ENCODE data around the gene LYPD6B.

LYPD6B gene

GRCh38 chr2:149200109-149200520, 161.6 kb downstream of the LYPD6B start:
- DNase-seq (ENCODE audit: low read depth, low spot score): no peak
- Histone ChIP-seq H3K4me3 (no peak overlapping the region), H3K36me3 (ENCODE audit: insufficient read depth, low read length) (no peaks in the 10 kb centered on the region), H3K9ac (ENCODE audit: insufficient read length) (no peak overlapping the region), H3K27ac (no peak overlapping the region), H3K9me3 (ENCODE audit: low read depth, low read length) (no peaks in the 10 kb centered on the region)
- TF ChIP-seq EZH2 (IDR thresholded peaks at IDR 0.05): no peak
- TF ChIP-seq POLR2AphosphoS5 (IDR thresholded peaks at IDR 0.05; ENCODE audit: borderline replicate concordance, low read depth, low read length): no peak
- no peak for TF ChIP-seq FOXP2 (optimal IDR thresholded peaks at IDR 0.05; ENCODE audit: control extremely low read depth, extremely low read length, insufficient read depth)

- DNase-seq (ENCODE audit: low read depth, low spot score): no peak
- Histone ChIP-seq H3K4me3 (no peak overlapping the region), H3K27ac (no peak overlapping the region), H3K9ac (ENCODE audit: insufficient read length) (no peak overlapping the region), H3K9me3 (ENCODE audit: low read depth, low read length) (no peaks in the 10 kb centered on the region), H3K36me3 (ENCODE audit: insufficient read depth, low read length) (no peaks in the 10 kb centered on the region)
- TF ChIP-seq EZH2 (IDR thresholded peaks at IDR 0.05) (no peak), POLR2AphosphoS5 (IDR thresholded peaks at IDR 0.05; ENCODE audit: borderline replicate concordance, low read depth, low read length) (no peak), FOXP2 (optimal IDR thresholded peaks at IDR 0.05; ENCODE audit: control extremely low read depth, extremely low read length, insufficient read depth) (no peak)
Measured at GRCh38 chr2:149204686-149205085, 166.2 kb downstream of the LYPD6B start.

DNA sequence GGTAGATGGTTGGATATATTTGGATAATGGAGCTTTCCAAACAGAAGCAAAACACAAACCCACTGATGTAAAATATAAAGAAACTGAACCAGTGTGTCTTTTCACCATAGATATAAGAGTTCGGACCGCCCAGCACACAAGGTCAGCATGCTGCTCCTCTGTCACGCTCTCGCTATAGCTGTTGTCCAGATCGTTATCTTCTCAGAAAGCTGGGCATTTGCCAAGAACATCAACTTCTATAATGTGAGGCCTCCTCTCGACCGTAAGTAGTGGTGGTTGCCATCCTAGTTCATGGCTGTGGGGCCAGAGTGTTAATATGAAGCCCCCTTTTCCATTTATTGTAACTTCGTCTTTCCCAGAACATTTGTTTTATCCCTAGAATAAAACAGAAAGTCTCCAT, 166.6 kb downstream of the LYPD6B start:
- no peak overlapping the region for H3K9ac ChIP-seq (ENCODE audit: insufficient read length)
- no peaks in the 10 kb centered on the region for H3K36me3 ChIP-seq (ENCODE audit: insufficient read depth, low read length)
- H3K9me3 ChIP-seq (ENCODE audit: low read depth, low read length): no peaks in the 10 kb centered on the region
- no peak overlapping the region for H3K27ac ChIP-seq
- no peak for DNase-seq (ENCODE audit: low read depth, low spot score)
- TF ChIP-seq EZH2 (IDR thresholded peaks at IDR 0.05) (no peak), POLR2AphosphoS5 (IDR thresholded peaks at IDR 0.05; ENCODE audit: borderline replicate concordance, low read depth, low read length) (no peak), FOXP2 (optimal IDR thresholded peaks at IDR 0.05; ENCODE audit: control extremely low read depth, extremely low read length, insufficient read depth) (no peak)
- H3K4me3 ChIP-seq: no peak overlapping the region

DNA sequence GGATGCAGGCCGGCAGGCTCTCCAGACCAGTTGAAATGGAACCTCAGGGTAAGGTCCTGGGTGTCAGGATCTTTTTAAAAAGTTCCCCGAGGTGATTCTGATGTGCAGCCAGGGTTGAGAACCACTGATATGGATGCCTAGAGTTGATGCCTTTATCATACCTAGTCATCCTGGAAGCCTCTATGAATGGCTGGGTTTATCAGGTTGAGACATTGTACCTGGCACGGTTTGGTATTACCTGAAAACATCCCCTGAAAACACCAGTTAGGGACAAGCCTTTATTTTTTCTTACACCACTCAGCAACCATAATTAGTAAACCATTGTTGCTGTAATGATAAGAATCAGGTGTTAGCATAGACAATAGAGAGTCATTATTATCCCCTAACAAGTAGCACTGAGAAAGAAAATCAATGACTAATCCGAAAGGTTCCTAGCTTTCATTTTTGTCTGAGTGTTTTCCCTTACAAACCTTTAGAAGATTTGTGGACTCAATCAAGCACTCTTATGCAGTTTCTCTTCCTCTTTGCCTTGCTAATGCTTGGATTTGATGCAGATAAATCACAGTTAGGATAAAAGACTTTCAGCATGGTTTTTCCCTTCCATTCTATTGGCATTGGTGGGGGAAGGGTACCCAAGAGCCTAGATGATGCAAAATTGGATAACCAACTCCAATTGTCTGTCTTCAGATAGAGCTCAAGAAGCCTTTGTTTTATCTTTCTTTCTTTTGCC, 175.4 kb downstream of the LYPD6B start:
- TF ChIP-seq POLR2AphosphoS5 (IDR thresholded peaks at IDR 0.05; ENCODE audit: borderline replicate concordance, low read depth, low read length) (no peak), EZH2 (IDR thresholded peaks at IDR 0.05) (no peak), FOXP2 (optimal IDR thresholded peaks at IDR 0.05; ENCODE audit: control extremely low read depth, extremely low read length, insufficient read depth) (no peak)
- no peak overlapping the region for H3K27ac ChIP-seq
- H3K4me3 ChIP-seq: no peak overlapping the region
- H3K9me3 ChIP-seq (ENCODE audit: low read depth, low read length): no peaks in the 10 kb centered on the region
- H3K9ac ChIP-seq (ENCODE audit: insufficient read length): no peak overlapping the region
- no peaks in the 10 kb centered on the region for H3K36me3 ChIP-seq (ENCODE audit: insufficient read depth, low read length)
- no peak for DNase-seq (ENCODE audit: low read depth, low spot score)

DNA sequence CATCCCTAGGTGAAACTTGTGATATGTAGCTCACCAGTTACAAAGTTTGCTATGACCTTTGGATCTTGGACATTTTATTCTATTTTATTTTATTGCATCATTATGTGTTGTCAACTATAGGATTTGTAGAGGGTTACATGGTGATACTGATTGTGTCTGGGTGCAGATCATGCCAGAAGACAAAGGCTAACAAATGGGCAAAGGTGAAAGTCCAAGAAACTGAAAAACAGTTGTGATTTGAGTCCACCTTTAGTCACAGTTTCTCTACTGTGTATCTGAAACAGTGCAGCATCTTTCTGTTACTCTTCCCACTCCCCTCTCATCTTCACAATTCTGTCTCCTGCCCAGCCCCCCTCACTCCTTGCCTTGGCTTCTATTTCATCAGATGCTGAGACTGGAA, 180.0 kb downstream of the LYPD6B start:
- no peaks in the 10 kb centered on the region for H3K36me3 ChIP-seq (ENCODE audit: insufficient read depth, low read length)
- H3K27ac ChIP-seq: no peak overlapping the region
- no peak overlapping the region for H3K4me3 ChIP-seq
- DNase-seq (ENCODE audit: low read depth, low spot score): no peak
- H3K9me3 ChIP-seq (ENCODE audit: low read depth, low read length): no peaks in the 10 kb centered on the region
- no peak for TF ChIP-seq POLR2AphosphoS5 (IDR thresholded peaks at IDR 0.05; ENCODE audit: borderline replicate concordance, low read depth, low read length)
- no peak for TF ChIP-seq FOXP2 (optimal IDR thresholded peaks at IDR 0.05; ENCODE audit: control extremely low read depth, extremely low read length, insufficient read depth)
- no peak for TF ChIP-seq EZH2 (IDR thresholded peaks at IDR 0.05)
- no peak overlapping the region for H3K9ac ChIP-seq (ENCODE audit: insufficient read length)

- no peak for DNase-seq (ENCODE audit: low read depth, low spot score)
- no peak for TF ChIP-seq FOXP2 (optimal IDR thresholded peaks at IDR 0.05; ENCODE audit: control extremely low read depth, extremely low read length, insufficient read depth)
- no peak for TF ChIP-seq EZH2 (IDR thresholded peaks at IDR 0.05)
- TF ChIP-seq POLR2AphosphoS5 (IDR thresholded peaks at IDR 0.05; ENCODE audit: borderline replicate concordance, low read depth, low read length): no peak
- H3K4me3 ChIP-seq: no peak overlapping the region
- no peaks in the 10 kb centered on the region for H3K9me3 ChIP-seq (ENCODE audit: low read depth, low read length)
- no peaks in the 10 kb centered on the region for H3K36me3 ChIP-seq (ENCODE audit: insufficient read depth, low read length)
- no peak overlapping the region for H3K27ac ChIP-seq
- no peak overlapping the region for H3K9ac ChIP-seq (ENCODE audit: insufficient read length)
Measured at GRCh38 chr2:149219856-149220255, 181.4 kb downstream of the LYPD6B start.

GRCh38 chr2:149221002-149221401, 182.5 kb downstream of the LYPD6B start:
- DNase-seq (ENCODE audit: low read depth, low spot score): no peak
- H3K4me3 ChIP-seq: no peak overlapping the region

DNA sequence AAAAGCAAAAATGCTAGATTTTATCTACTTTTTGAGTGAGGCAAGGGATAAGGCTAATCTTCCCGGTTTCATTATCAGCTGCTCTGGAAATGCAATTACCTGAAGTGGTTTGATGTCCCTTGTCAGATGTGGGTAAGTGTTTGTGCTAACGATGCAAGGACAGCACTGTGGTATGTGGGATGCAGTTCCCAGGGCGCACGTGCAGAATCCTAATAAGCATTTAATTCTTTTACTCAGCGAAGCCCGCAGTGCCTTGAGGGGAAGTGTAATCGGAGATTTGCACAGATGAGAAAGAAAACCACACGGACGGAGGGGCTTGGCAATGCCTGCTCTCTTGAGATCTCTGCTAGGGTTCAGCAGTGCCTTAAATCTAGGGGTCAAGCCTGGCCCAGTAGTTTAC, 183.4 kb downstream of the LYPD6B start:
- H3K9ac ChIP-seq (ENCODE audit: insufficient read length): no peak overlapping the region
- H3K36me3 ChIP-seq (ENCODE audit: insufficient read depth, low read length): no peaks in the 10 kb centered on the region
- no peak overlapping the region for H3K27ac ChIP-seq
- DNase-seq (ENCODE audit: low read depth, low spot score): no peak
- no peaks in the 10 kb centered on the region for H3K9me3 ChIP-seq (ENCODE audit: low read depth, low read length)
- TF ChIP-seq EZH2 (IDR thresholded peaks at IDR 0.05): no peak
- TF ChIP-seq FOXP2 (optimal IDR thresholded peaks at IDR 0.05; ENCODE audit: control extremely low read depth, extremely low read length, insufficient read depth): no peak
- TF ChIP-seq POLR2AphosphoS5 (IDR thresholded peaks at IDR 0.05; ENCODE audit: borderline replicate concordance, low read depth, low read length): no peak
- H3K4me3 ChIP-seq: 0 out of 2 replicates have a peak overlapping the region, but pooled peaks have one; percentile 7

More at GRCh38 chr2:149221002-149221401, 182.5 kb downstream of the LYPD6B start:
- Histone ChIP-seq H3K27ac (no peak overlapping the region), H3K36me3 (ENCODE audit: insufficient read depth, low read length) (no peaks in the 10 kb centered on the region), H3K9ac (ENCODE audit: insufficient read length) (no peak overlapping the region), H3K9me3 (ENCODE audit: low read depth, low read length) (no peaks in the 10 kb centered on the region)
- TF ChIP-seq POLR2AphosphoS5 (IDR thresholded peaks at IDR 0.05; ENCODE audit: borderline replicate concordance, low read depth, low read length) (no peak), FOXP2 (optimal IDR thresholded peaks at IDR 0.05; ENCODE audit: control extremely low read depth, extremely low read length, insufficient read depth) (no peak), EZH2 (IDR thresholded peaks at IDR 0.05) (no peak)
